ENCODE data around the gene USH2A. TPM values are rescaled to one million over a fixed set of nuclear protein-coding genes. Genes with fewer than 3 reads are reported as not detected.

Gene USH2A
- total RNA-seq, 2 donors from 2014 or later: not detected

DNA sequence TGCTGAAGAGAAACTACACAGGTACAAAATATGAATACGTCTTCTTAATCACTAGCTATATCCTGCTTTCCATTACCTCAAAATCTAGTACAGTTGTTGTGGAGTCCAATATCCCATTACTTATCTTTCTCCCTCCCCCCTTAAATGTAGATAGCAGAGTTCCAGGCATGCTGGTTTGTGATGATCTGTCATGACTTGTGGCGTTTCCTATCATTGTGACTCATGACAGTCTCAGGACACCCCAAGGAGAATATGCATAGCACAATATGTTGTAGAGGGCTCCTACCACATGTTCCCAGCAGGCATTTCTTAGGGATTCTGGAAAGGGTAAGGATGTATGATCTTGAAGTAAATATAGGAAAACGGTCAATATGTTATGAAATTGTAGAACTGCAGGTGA lies 206.9 kb downstream of the USH2A start:
- no peaks in the 10 kb centered on the region for H3K4me1 Mint-ChIP-seq
- H3K9me3 Mint-ChIP-seq: peaks cover 10% of the 10 kb centered on the region
- no peaks in the 10 kb centered on the region for H3K27me3 Mint-ChIP-seq
- no peak overlapping the region for H3K4me3 Mint-ChIP-seq
- H3K36me3 Mint-ChIP-seq (ENCODE audit: low read depth): no peaks in the 10 kb centered on the region
- no peak for ATAC-seq (replicated peaks)
- H3K27ac Mint-ChIP-seq: no peak overlapping the region

DNA sequence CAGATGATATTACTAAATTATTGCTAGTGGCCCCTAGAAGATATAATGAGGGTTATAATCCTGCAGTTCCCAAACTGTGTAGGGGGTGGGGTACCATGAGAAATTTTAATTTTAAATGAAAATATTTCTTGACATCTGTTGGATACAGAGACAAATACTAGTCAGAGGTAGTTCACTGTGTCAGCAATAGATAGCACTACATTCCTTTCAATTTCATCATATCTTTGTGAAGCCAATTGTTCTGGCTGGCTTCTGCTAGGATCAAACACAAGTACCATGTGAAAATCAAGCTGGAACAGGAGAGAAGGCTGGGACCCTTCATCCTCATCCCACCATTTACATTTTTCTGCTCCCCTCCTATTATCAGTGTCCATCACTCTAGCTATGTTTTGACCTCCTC lies 208.1 kb downstream of the USH2A start:
- no peaks in the 10 kb centered on the region for H3K36me3 Mint-ChIP-seq (ENCODE audit: low read depth)
- H3K4me3 Mint-ChIP-seq: no peak overlapping the region
- no peaks in the 10 kb centered on the region for H3K4me1 Mint-ChIP-seq
- no peaks in the 10 kb centered on the region for H3K27me3 Mint-ChIP-seq
- ATAC-seq (replicated peaks): no peak
- peaks cover 8% of the 10 kb centered on the region for H3K9me3 Mint-ChIP-seq
- H3K27ac Mint-ChIP-seq: no peak overlapping the region

DNA sequence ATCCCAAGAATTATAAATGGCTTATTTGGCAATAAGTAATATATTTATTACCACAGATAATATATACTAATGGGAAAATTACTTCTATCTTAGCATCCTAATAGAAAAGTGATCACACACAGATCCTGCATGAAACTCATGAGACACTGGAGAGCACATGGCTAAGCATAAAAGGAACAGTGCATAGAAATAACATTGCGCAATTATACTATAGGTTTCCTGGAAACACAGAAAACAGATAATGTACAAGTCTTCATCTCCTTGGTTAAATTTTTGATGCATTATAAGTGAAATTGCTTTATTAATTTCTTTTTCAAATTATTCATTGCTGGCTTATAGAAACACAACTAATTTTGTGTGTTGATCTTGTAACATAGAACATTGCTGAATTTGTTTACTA lies 210.4 kb downstream of the USH2A start:
- Mint-ChIP-seq H3K9me3 (peaks cover 7% of the 10 kb centered on the region), H3K36me3 (ENCODE audit: low read depth) (no peaks in the 10 kb centered on the region), H3K4me3 (no peak overlapping the region), H3K27me3 (no peaks in the 10 kb centered on the region), H3K27ac (no peak overlapping the region), H3K4me1 (no peaks in the 10 kb centered on the region)
- no peak for ATAC-seq (replicated peaks)

DNA sequence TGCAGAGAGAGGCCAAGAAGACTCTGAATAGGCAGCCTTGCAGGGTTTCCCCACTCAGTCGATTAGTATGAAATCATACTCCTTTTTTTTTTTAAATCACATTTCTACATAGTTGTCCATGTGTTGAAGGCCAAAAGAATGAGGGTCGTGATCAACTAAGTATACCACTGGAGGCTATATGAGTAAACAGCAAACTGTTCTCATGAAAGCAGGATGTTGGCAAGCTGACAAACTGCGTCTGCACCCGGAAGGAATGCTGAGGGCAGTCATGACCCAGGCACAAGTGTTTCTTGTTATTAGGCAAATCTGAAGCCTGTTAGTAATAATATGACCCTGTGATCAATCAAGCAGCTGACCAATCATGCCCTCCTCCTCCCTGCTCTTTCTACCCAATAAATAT lies 213.2 kb downstream of the USH2A start:
- Mint-ChIP-seq H3K36me3 (ENCODE audit: low read depth) (no peaks in the 10 kb centered on the region), H3K27me3 (no peaks in the 10 kb centered on the region)

DNA sequence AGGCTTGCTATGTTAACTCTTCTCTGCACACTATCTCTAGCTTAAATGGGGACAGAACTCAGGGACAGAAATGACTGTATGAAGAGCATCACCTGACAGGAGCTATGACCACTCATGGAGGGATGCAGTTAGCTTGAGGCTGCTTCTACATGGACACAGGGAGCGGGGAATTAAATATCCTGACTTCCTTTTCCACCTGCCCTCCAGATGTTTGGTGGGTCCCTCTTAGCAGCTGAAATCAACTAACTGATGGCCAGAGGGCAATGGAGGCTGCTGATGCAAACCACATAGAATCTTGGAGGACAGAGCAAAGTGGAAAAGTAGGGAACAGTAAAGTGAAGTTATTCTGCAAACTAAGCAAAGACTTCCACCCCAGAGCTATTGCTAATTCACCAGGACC lies 214.1 kb downstream of the USH2A start:
- peaks cover 4% of the 10 kb centered on the region for H3K9me3 Mint-ChIP-seq
- no peak for ATAC-seq (replicated peaks)
- H3K27me3 Mint-ChIP-seq: no peaks in the 10 kb centered on the region
- H3K4me3 Mint-ChIP-seq: no peak overlapping the region
- H3K27ac Mint-ChIP-seq: no peak overlapping the region
- no peaks in the 10 kb centered on the region for H3K4me1 Mint-ChIP-seq
- H3K36me3 Mint-ChIP-seq (ENCODE audit: low read depth): no peaks in the 10 kb centered on the region

More for the DNA sequence above, 213.2 kb downstream of the USH2A start:
- Mint-ChIP-seq H3K9me3 (peaks cover 3% of the 10 kb centered on the region), H3K27ac (no peak overlapping the region), H3K4me3 (no peak overlapping the region), H3K4me1 (no peaks in the 10 kb centered on the region)
- no peak for ATAC-seq (replicated peaks)

DNA sequence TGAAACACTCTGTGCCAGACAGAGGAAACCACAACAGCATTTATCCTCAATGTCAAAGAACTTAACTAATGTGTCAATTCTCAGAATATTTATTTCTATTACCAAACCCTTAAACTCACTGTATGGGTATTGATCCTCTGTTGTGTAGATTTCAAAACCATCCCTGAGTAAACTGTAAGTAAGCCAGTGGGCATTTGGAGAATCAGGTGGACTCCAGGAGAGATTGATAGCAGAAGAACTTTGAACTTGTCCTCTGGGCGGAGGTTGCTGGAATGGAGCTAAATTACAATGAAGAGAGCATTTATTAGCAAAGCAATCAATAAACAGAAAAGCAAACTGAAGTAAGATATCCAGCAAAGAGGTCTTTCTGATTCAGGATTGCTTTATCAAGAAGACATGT lies 216.1 kb downstream of the USH2A start:
- Mint-ChIP-seq H3K9me3 (peaks cover 4% of the 10 kb centered on the region), H3K36me3 (ENCODE audit: low read depth) (no peaks in the 10 kb centered on the region), H3K27me3 (no peaks in the 10 kb centered on the region), H3K27ac (no peak overlapping the region), H3K4me1 (no peaks in the 10 kb centered on the region), H3K4me3 (no peak overlapping the region)
- no peak for ATAC-seq (replicated peaks)

DNA sequence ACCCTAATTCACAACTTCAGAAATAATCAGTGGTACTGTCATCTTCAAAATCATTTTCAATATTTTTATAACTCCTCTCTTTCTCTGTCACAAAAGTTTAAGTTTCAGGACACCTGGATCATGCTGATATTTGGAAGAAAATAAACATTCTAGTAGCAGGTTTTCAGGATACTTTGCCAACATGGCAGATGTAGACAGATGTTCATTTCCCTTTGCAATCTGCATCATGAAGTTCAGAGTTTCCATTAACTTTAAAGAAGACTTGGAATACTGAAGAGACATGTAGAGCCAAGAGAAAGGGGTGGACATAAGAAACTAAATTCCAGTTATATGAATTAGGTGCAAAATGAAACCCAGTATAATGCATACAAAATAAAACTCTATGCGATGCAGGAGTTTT lies 218.1 kb downstream of the USH2A start:
- no peak for ATAC-seq (replicated peaks)
- no peak overlapping the region for H3K27ac Mint-ChIP-seq
- no peak overlapping the region for H3K4me3 Mint-ChIP-seq

DNA sequence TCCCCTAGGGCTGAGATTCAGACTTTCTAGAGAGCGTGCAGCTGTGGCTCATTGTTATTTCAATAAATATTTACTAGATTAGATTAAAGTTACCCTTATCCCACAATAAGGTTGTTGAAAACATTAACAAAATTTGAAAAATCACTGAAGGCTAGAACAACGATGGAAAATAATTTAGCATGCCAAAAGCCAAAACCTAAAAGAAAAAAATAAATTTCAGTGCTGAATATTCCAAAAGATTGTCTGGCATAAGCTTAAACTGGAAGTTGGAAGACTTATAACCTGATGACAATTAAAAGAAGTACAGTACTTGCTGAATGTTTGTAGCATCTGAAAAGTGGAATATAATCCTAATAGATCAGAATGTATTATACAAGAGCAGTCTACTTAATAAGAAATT lies 221.3 kb downstream of the USH2A start:
- H3K27ac Mint-ChIP-seq: no peak overlapping the region
- no peaks in the 10 kb centered on the region for H3K27me3 Mint-ChIP-seq
- H3K9me3 Mint-ChIP-seq: peaks cover 7% of the 10 kb centered on the region
- no peaks in the 10 kb centered on the region for H3K36me3 Mint-ChIP-seq (ENCODE audit: low read depth)
- ATAC-seq (replicated peaks): no peak
- H3K4me3 Mint-ChIP-seq: no peak overlapping the region
- no peaks in the 10 kb centered on the region for H3K4me1 Mint-ChIP-seq

More for the DNA sequence above, 218.1 kb downstream of the USH2A start:
- peaks cover 4% of the 10 kb centered on the region for H3K9me3 Mint-ChIP-seq
- no peaks in the 10 kb centered on the region for H3K4me1 Mint-ChIP-seq
- no peaks in the 10 kb centered on the region for H3K27me3 Mint-ChIP-seq
- no peaks in the 10 kb centered on the region for H3K36me3 Mint-ChIP-seq (ENCODE audit: low read depth)

DNA sequence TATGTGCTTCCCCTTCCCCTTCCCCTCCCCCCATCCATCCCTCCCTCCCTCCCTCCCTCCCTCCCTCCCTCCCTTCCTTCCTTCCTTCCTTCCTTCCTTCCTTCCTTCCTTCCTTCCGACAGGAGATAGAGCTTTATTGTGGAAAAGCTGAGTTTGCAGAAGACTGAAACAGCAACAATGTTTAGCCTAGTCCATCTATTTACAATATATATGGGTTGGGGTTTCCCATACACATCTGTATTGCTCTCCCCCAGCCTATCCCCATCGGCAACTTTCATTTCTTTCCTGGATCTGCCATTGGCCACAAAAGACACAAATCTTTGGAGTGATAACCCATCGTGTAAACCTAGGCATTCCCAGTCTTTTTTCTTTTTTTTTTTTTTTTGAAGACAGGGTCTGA lies 222.3 kb downstream of the USH2A start:
- H3K27ac Mint-ChIP-seq: no peak overlapping the region
- peaks cover 7% of the 10 kb centered on the region for H3K9me3 Mint-ChIP-seq
- H3K4me1 Mint-ChIP-seq: no peaks in the 10 kb centered on the region
- H3K27me3 Mint-ChIP-seq: no peaks in the 10 kb centered on the region
- H3K36me3 Mint-ChIP-seq (ENCODE audit: low read depth): no peaks in the 10 kb centered on the region
- H3K4me3 Mint-ChIP-seq: no peak overlapping the region
- no peak for ATAC-seq (replicated peaks)

DNA sequence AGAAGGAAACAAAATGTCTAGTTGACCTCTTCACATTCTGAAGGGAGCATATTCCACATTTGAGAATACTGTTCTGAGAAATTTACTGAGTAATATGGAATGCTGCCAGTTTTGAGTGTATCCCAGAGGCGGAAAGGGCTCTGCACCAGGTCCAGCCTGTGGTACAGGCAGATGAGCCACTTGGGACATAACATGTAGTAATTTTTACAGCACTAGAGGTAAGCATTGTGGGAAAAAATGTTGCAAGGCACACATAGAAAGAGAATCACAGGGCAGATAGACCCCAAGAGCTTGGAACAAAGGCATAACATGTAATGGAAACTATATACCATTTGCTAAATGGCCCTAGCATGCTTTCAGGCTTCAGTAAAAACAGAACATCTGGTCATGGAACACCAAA lies 228.5 kb downstream of the USH2A start:
- H3K9me3 Mint-ChIP-seq: peaks cover 9% of the 10 kb centered on the region
- H3K4me3 Mint-ChIP-seq: no peak overlapping the region
- no peaks in the 10 kb centered on the region for H3K27me3 Mint-ChIP-seq
- H3K4me1 Mint-ChIP-seq: no peaks in the 10 kb centered on the region
- ATAC-seq (replicated peaks): no peak
- no peak overlapping the region for H3K27ac Mint-ChIP-seq
- no peaks in the 10 kb centered on the region for H3K36me3 Mint-ChIP-seq (ENCODE audit: low read depth)

DNA sequence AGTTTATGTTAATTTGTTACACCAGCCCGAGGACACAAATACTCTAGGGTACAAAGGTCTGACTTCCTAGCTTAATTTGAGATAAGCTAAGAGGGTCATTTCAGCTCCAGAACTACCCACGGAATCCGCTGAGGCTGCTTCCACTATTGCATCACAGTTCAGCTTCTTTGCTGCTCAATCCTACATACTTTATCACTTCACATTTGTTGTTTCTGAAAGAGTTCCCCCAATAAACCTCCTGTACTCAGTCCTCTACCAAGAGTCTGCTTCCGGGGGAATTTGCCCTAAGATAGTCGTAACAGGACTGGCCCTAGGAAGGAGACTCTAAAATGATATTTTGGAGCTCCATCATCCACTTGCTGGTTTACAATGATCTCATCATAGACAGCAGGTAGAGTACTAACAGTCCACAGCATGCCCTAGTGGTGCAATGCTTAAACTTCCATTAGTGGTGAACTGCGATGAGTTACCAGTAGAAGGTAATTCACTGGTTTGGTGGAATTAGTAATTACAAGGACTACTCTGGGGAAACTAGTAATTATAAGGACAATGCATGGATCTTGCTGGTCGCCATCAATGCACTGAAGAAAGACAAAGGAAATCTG lies 229.3 kb downstream of the USH2A start:
- no peaks in the 10 kb centered on the region for H3K4me1 Mint-ChIP-seq
- H3K27me3 Mint-ChIP-seq: no peaks in the 10 kb centered on the region
- no peaks in the 10 kb centered on the region for H3K36me3 Mint-ChIP-seq (ENCODE audit: low read depth)
- no peak for ATAC-seq (replicated peaks)
- H3K4me3 Mint-ChIP-seq: no peak overlapping the region
- H3K27ac Mint-ChIP-seq: no peak overlapping the region
- H3K9me3 Mint-ChIP-seq: peaks cover 9% of the 10 kb centered on the region

DNA sequence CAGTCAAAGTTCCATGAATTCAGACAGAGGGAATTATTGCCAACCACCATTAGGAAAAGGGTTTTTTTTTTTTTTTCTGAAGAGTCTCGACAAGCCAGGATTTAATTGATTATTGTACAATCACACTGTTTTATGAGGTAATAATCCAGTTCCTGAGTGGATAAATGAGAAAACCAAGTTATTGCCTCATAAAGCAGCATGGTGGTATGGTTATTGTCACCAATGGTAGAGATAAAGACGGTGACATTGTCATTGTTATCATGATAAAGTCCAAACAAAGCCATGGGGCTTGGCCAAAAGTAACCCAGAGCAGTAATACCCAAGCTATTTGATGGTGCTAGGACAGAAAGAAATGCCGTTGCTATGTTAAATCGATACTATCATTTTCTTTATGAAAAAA lies 232.8 kb downstream of the USH2A start:
- Mint-ChIP-seq H3K27ac (no peak overlapping the region), H3K36me3 (ENCODE audit: low read depth) (no peaks in the 10 kb centered on the region), H3K27me3 (no peaks in the 10 kb centered on the region), H3K4me3 (no peak overlapping the region), H3K9me3 (peaks cover 14% of the 10 kb centered on the region), H3K4me1 (no peaks in the 10 kb centered on the region)
- ATAC-seq (replicated peaks): no peak

DNA sequence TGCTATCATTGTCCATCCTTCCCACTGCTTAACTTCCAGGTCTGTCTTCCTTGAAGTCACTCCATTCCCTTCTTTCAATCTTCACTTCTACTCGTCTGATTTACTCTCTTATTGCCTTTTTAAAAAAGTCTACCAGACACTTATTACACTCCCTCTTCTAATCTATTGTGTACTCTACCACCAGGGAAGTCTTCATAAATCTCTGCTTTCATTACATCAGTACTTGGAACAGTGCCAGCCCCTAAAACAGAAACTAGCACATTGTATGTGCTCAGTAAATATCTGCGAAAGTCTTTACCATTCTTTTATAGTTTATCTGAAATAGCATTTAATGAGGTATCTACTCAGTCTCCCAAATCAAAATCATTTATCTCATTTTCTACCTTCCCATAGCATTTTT lies 236.4 kb downstream of the USH2A start:
- ATAC-seq (replicated peaks): no peak
- no peaks in the 10 kb centered on the region for H3K27me3 Mint-ChIP-seq
- H3K9me3 Mint-ChIP-seq: peaks cover 12% of the 10 kb centered on the region
- H3K4me1 Mint-ChIP-seq: no peaks in the 10 kb centered on the region
- no peak overlapping the region for H3K4me3 Mint-ChIP-seq
- H3K36me3 Mint-ChIP-seq (ENCODE audit: low read depth): no peaks in the 10 kb centered on the region
- no peak overlapping the region for H3K27ac Mint-ChIP-seq

DNA sequence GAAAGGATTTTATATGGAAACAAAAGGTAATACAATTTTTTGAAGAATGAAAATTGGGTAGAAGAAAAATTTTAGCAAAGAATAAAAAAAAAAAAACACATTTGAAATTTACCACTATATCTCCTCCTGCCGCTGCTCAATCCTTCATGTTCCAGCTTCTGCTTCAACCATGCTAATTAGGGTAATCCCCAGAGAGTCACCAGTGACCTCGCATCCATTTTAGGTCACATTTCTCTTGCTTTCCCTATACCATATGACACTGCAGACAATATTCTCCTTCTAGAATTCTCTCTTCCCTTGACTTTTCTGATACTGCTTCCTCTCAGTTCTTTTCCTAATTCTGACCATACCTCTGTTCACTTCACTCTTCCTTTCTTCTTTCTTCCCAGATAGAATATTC lies 237.1 kb downstream of the USH2A start:
- H3K4me1 Mint-ChIP-seq: no peaks in the 10 kb centered on the region
- ATAC-seq (replicated peaks): no peak
- H3K27me3 Mint-ChIP-seq: no peaks in the 10 kb centered on the region
- no peak overlapping the region for H3K27ac Mint-ChIP-seq
- no peak overlapping the region for H3K4me3 Mint-ChIP-seq
- no peaks in the 10 kb centered on the region for H3K36me3 Mint-ChIP-seq (ENCODE audit: low read depth)
- H3K9me3 Mint-ChIP-seq: peaks cover 15% of the 10 kb centered on the region

DNA sequence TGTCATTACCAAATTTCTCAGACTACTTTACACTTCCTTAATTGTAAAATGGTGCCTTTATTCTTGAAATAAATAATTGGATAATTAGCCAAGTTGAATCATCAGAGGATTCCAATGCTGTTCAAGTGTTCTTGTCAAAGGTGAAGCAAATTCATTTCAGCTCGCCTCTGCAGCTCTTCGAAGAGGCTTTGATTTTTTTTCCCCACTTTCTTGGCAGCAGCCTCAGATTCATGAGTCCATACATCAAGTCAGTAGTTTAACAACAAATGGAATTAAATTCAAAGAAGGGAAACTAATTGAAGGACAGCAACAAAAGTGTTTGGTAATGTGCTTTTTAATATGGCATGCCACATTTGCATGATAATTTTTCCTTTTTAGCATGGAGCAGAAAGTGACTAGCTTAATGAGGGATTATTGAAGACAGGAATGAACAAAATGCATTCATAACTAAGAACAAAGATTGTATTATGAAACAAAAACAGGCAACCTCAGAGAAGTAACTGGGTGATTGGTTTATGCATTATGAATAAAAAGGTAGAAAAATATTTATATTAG lies 239.0 kb downstream of the USH2A start:
- ATAC-seq (replicated peaks): no peak
- no peak overlapping the region for H3K4me3 Mint-ChIP-seq
- no peaks in the 10 kb centered on the region for H3K4me1 Mint-ChIP-seq
- H3K27me3 Mint-ChIP-seq: no peaks in the 10 kb centered on the region
- H3K36me3 Mint-ChIP-seq (ENCODE audit: low read depth): no peaks in the 10 kb centered on the region
- H3K9me3 Mint-ChIP-seq: peaks cover 16% of the 10 kb centered on the region
- H3K27ac Mint-ChIP-seq: no peak overlapping the region

DNA sequence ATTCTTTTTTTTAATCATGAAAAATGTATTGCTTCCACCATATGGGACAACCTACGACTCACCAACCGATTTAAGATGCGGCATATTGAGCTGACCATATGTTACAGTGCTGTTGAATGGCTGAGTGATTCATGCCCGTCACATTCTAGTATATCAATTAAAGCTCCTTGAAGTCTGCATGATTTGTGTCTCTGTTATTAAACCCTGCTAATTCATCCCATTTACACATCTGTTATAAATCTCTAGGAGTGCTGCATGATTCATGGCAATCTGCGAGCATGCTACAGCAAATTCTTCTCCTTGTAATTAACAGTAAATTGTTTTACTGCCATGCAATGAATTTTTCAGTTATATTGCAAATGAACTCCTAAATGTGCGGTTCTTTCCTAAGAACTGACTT lies 239.8 kb downstream of the USH2A start:
- H3K27ac Mint-ChIP-seq: no peak overlapping the region
- H3K27me3 Mint-ChIP-seq: no peaks in the 10 kb centered on the region
- peaks cover 16% of the 10 kb centered on the region for H3K9me3 Mint-ChIP-seq
- H3K4me1 Mint-ChIP-seq: no peaks in the 10 kb centered on the region
- H3K36me3 Mint-ChIP-seq (ENCODE audit: low read depth): no peaks in the 10 kb centered on the region
- ATAC-seq (replicated peaks): no peak
- no peak overlapping the region for H3K4me3 Mint-ChIP-seq
